Measurements from ENCODE around the gene DOCK4. TPM values are rescaled to one million over a fixed set of nuclear protein-coding genes. Genes with fewer than 3 reads are reported as not detected.

Gene DOCK4
- total RNA-seq, 1 experiment from 2014 or later, result 3.4 TPM

- Mint-ChIP-seq H3K4me1 (ENCODE audit: low read depth, unreplicated experiment) (no peaks in the 10 kb centered on the region), H3K9me3 (ENCODE audit: low read depth, unreplicated experiment) (no peaks in the 10 kb centered on the region), H3K36me3 (ENCODE audit: insufficient read depth, unreplicated experiment) (no peaks in the 10 kb centered on the region), H3K27me3 (ENCODE audit: unreplicated experiment) (no peaks in the 10 kb centered on the region), H3K4me3 (ENCODE audit: low read depth, unreplicated experiment) (no peak overlapping the region), H3K27ac (ENCODE audit: unreplicated experiment) (no peak overlapping the region)
- no TSS peak for BruUV-seq (replicated peaks)
- TF ChIP-seq CTCF (IDR thresholded peaks at IDR 0.05; ENCODE audit: unreplicated experiment), result no peak
- DNase-seq, result no peak
- CTCF ChIA-PET, result no interaction called here
- intact Hi-C loops (cut with micrococcal nuclease; ENCODE audit: unreplicated experiment), result no loop called here
Observed at GRCh38 chr7:111990643-111991042, 215.6 kb downstream of the DOCK4 start.

- H3K27me3 Mint-ChIP-seq (ENCODE audit: unreplicated experiment), result no peaks in the 10 kb centered on the region
- H3K9me3 Mint-ChIP-seq (ENCODE audit: low read depth, unreplicated experiment), result peaks cover 5% of the 10 kb centered on the region
- TF ChIP-seq CTCF (IDR thresholded peaks at IDR 0.05; ENCODE audit: unreplicated experiment), result no peak
- BruUV-seq (replicated peaks), result no TSS peak
- H3K27ac Mint-ChIP-seq (ENCODE audit: unreplicated experiment), result no peak overlapping the region
- intact Hi-C loops (cut with micrococcal nuclease; ENCODE audit: unreplicated experiment), result no loop called here
- CTCF ChIA-PET, result no interaction called here
- no peak for DNase-seq
- no peaks in the 10 kb centered on the region for H3K4me1 Mint-ChIP-seq (ENCODE audit: low read depth, unreplicated experiment)
- H3K36me3 Mint-ChIP-seq (ENCODE audit: insufficient read depth, unreplicated experiment), result no peaks in the 10 kb centered on the region
- H3K4me3 Mint-ChIP-seq (ENCODE audit: low read depth, unreplicated experiment), result no peak overlapping the region
Observed at GRCh38 chr7:111987886-111988285, 218.3 kb downstream of the DOCK4 start.

GRCh38 chr7:111987115-111987826 is 218.9 kb downstream of the DOCK4 start:
- H3K27me3 Mint-ChIP-seq (ENCODE audit: unreplicated experiment), result no peaks in the 10 kb centered on the region
- H3K9me3 Mint-ChIP-seq (ENCODE audit: low read depth, unreplicated experiment), result peaks cover 5% of the 10 kb centered on the region
- no peak overlapping the region for H3K27ac Mint-ChIP-seq (ENCODE audit: unreplicated experiment)
- CTCF ChIA-PET, result no interaction called here
- no peak for TF ChIP-seq CTCF (IDR thresholded peaks at IDR 0.05; ENCODE audit: unreplicated experiment)
- intact Hi-C loops (cut with micrococcal nuclease; ENCODE audit: unreplicated experiment), result no loop called here
- no peaks in the 10 kb centered on the region for H3K36me3 Mint-ChIP-seq (ENCODE audit: insufficient read depth, unreplicated experiment)
- no peaks in the 10 kb centered on the region for H3K4me1 Mint-ChIP-seq (ENCODE audit: low read depth, unreplicated experiment)
- BruUV-seq (replicated peaks), result no TSS peak
- DNase-seq, result no peak
- H3K4me3 Mint-ChIP-seq (ENCODE audit: low read depth, unreplicated experiment), result no peak overlapping the region

GRCh38 chr7:111986601-111987000 is 219.6 kb downstream of the DOCK4 start:
- BruUV-seq (replicated peaks), result no TSS peak
- CTCF ChIA-PET, result no interaction called here

More at GRCh38 chr7:111986601-111987000, 219.6 kb downstream of the DOCK4 start:
- H3K4me3 Mint-ChIP-seq (ENCODE audit: low read depth, unreplicated experiment), result no peak overlapping the region
- H3K4me1 Mint-ChIP-seq (ENCODE audit: low read depth, unreplicated experiment), result no peaks in the 10 kb centered on the region
- no peak overlapping the region for H3K27ac Mint-ChIP-seq (ENCODE audit: unreplicated experiment)
- peaks cover 5% of the 10 kb centered on the region for H3K9me3 Mint-ChIP-seq (ENCODE audit: low read depth, unreplicated experiment)
- no peaks in the 10 kb centered on the region for H3K27me3 Mint-ChIP-seq (ENCODE audit: unreplicated experiment)
- no peak for TF ChIP-seq CTCF (IDR thresholded peaks at IDR 0.05; ENCODE audit: unreplicated experiment)
- no peaks in the 10 kb centered on the region for H3K36me3 Mint-ChIP-seq (ENCODE audit: insufficient read depth, unreplicated experiment)
- no peak for DNase-seq
- intact Hi-C loops (cut with micrococcal nuclease; ENCODE audit: unreplicated experiment), result no loop called here

Data from Calu3 (cell line).